ENCODE data around the gene DNAH7.

Gene DNAH7

DNA sequence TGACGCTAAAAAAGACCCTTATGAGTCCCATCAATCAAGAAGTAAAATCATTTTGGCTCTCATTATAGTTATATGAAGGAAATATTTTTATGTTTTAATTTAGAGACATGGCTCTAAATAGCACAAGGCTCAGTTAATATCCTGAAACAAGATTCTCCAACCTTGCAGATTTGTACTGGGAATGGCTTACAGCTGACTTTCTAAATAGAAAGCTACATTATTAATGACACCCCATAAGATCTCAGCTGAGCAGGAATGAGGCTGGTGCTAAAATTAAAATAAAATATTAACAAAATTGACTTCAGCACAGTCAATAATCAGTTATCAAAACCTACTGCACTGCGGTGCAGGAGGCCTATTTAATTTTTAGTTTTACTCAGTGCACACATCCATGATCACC is 274.8 kb downstream of the DNAH7 start:
- no peak for DNase-seq

DNA sequence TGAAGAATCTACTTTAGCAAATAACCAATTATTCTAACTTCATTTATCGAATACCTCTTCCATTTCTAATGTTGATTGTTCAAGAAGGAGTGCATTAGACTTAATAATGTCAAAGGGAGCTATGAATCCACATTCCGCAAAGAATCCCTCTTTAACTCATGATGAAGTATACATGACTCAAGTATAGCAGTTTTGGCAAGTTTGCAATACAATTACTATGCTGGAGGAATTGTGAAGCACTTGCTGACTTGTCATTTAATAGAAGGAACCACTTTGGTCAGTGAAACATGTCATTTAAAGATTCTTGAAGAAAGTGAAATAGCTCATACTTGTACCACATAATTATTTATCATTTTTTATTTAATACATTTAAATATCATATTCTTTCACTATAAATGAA is 286.5 kb downstream of the DNAH7 start:
- DNase-seq = no peak

DNA sequence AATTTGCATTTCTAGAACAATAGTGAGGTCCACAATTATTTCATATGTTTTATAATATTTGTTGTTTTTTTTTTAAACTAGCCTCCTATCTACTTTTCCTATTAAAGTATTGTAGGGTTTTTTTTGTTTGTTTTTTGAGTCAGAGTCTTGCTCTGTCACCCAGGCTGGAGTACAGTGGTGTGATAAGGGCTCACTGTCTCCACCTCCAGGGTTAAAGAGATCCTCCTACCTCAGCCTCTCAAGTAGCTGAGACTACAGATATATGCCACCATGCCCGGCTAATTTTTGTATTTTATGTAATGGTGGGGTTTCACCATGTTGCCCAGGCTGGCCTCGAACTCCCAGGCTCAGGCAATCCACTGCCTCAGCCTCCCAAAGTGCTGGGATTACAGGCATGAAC is 289.1 kb downstream of the DNAH7 start:
- DNase-seq = no peak

DNA sequence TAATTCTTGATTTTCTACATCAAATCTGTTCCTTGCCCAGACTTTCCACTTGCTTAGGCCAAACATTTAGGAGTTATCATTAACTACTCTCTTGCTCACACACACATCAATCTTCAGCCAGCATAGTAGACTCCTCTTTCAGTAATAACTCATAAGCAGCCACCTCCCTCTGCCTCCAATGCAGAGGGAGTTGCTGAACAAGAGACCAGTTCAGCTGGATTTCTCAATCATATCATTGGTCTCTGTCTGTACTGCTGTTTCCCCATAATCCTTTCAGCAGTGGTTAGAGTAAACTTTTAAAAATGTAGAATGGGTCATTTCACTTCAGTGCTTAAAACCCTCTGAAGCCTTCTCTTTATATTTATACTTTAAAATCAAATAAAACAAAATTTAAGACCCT is 298.7 kb downstream of the DNAH7 start:
- DNase-seq = no peak

DNA sequence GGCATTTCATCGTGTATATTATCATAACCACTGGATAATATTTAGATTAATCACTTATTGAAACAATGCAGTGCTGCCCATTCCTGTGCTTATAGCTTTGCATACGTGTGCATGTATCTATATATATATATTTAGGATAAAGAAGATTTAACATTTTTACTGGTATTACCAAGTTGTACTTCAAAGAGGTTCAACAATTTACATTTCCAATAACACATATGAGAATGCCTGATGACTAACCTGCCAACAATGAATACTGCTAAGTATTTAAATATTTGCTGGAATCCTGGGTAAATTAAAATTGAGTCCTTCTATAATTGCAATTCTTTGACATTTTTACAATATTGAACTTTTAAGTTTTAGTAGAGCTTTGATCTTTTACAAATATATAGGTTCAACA is 300.2 kb downstream of the DNAH7 start:
- DNase-seq = no peak

DNA sequence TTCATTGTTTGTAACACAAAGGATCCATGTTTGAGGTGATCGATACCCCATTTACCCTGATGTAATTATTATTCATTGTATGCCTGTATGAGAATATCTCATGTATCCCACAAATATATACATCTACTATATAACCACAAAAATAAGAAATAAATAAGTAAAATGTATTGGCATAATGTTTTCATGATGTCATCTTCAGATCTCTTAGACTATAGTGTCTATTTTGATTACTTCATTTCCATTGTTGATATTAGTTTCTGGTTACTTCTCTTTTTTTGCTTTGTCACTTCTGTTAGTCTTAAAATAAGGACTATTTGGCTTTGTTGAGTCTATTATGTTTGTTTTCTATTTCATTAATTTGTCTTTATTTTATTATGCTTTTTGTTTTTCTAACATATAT is 301.9 kb downstream of the DNAH7 start:
- no peak for DNase-seq

DNA sequence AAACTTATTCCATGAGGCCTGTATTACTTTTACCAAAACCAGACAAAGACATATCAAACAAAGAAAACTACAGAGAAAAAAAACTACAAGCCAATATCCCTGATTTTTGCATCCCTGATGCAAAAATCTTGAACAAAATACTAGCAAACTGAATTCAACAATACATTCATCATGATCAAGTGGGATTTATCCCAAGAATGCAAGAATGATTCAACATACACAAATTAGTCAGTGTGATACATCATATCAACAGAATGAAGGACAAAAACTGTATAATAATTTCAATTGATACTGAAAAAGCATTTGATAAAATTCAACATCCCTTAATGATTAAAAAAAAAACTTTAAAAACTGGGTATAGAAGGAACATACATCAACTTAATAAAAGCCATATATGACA is 304.8 kb downstream of the DNAH7 start:
- no peak for DNase-seq

DNA sequence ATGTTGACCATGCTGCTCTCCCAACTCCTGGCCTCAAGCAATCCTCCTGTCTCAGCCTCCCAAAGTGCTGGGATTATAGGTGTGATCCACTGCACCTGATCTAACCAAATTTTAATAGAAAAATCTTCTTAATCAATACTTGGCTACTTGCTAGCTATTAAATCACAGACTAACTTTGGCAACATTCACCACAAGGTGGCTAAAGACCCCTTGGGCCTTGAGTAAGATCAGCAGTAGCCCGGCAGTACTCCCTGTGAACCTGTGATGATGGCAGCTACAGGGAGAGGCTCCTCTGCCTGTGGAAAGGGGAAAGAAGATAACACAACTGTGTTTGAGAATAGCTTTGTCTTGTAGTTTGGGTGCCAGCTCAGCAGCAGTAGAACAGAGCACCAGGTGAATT is 308.8 kb downstream of the DNAH7 start:
- DNase-seq = no peak

DNA sequence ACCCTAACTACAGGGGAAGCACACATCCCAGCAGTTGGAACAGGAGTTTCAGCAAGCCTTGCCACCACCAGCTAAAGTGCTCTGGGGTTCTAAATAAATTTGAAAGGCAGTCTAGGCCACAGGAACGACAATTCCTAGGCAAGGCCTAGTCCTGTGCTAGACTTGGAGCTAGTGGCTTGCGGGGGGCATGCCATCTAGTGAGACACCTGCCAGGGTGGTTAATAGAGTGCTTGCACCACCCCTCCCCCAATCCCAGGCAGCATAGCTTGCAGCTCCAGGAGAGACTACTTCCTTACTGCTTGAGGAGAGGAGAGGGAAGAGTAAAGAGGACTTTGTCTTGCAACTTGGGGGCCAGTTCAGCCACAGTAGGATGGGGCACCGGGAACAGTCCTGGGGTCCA is 309.8 kb downstream of the DNAH7 start:
- DNase-seq = no peak

DNA sequence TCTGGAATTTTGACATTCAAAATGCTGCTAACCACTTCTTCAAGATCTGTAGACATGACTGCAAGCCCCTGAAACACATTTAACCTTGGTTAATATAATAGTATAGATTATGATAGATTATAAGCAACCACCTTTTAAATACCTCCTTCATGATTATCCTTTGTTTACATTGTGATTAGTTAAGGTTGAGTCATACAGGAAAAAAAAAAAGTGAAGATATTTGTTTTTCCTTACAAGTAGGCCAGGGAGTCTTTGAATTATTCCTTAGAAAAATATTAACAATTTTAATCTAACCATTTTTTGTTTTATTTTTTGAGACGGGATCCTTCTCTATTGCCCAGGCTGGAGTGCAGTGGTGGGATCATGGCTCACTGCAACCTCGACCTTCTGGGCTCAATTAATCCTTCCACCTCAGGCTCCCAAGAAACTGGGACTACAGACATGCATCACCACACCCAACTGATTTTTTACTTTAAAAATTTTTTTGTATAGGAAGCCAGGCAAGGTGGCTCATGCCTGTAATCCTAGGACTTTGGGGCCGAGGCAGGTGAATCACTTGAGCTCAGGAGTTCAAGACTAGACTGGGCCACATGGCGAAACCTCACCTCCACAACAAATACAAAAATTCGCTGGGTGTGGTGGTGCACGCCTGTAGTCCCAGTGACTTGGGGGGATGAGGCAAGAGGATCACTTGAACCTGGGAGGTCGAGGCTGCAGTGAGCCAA is 312.3 kb downstream of the DNAH7 start:
- DNase-seq = no peak

DNA sequence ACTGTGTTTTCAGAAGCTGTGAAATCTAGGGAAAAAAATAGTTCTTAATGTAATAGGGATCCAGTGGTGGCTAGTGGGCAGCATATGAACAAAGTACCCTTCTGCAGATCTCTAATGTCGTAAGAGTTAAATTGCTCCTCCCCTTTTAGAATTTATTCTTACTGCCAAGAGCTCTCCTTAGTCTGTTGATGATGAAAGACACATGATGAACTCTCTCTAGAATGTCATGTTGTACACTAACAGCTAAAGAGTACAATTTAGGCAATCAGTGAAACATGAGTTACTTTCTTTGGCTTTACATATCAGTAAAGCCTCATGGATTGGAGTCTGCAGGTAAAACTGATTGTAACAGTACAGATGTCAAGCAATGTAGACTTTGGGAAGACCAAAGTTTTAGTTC is 327.4 kb downstream of the DNAH7 start:
- no peak for DNase-seq

DNA sequence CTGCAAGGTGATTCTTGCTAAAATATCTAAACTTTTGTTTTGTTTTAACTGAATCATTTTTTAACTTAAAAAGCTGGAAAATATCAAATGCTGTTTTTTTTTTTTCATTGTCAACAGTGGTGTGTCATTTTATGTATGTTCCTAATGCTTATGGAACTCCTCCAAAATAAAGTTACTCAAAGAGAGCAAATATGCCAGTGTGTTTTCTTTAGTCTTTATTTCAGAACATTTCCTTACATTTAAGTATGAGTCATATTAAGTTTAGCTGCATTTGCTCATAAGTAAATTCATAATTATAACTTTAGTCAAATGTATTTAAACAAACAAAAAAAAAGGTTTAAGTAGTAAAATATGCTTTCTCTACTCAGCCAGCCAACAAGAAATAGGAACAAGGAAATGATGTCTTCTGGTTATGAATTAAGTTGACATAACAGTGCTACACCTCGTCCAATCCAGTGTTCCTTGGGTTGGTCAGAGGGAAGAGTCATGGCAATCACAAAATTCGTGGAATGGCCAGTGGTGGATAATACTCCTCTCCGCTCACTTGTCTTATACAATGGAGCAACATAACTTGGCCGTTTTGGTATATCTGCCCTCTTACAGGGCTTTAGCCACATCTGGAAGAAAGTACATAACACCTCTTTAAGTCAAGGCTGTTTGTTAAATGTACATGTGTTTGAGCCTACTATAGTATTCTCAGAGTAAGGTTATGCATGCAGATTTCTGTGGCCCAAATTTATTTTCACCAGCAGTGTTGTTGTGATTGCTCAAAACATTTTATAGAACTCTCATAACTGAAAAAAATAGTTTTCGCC is 330.9 kb downstream of the DNAH7 start:
- no peak for DNase-seq

DNA sequence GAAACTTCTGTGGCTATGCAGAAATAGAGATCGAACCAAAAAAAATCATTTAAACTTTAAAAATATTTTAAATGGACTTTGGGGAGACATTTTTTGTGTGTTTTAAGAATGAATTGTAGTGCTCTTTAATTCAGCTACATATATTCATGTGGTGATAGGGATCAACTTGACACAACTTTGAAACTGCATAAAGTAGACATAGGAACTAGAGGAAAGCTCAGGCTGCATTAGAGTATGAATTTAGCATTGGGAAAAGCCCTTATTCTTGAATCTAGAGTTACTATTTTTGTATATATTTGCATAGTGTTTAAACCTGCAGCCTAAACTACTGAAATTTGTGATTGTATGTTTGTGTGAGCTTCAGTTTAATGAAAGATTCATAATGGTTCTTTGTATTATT is 333.3 kb downstream of the DNAH7 start:
- DNase-seq = no peak

DNA sequence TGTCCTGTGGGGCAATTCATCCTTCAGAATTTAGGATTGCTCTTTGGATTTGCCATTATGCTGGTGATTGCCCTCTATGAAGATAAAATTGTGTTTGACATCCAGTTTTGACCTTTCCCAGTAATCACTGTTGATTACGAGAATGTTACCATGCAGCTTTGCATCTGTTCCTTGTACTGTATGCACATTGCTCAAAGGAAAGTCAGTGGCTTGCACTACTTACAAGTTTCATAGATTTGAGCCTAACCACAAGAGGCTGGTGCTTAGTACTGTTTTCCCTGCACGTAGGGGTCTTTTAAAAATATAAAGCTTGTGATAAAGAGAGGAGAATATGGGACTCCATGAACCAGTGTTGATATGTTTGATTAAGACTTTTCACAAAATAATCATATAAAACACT is 333.7 kb downstream of the DNAH7 start:
- no peak for DNase-seq

DNA sequence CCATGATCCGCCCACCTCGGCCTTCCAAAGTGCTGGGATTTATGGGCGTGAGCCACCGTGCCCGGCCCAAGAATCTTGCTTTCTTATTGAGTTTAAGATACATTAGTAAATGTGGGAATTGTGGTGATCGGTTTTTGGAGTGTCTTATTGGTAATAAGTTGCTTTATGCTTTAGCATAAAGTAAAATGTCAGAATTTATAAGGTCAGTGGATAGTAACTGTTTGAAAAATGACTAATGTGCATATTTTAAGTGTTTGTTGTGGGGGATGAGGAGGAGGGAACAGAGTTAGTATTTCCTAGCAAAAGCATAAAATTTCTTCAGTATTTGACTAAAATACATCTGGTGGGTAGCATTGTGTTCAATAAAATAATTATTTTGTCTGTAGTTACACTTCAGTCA is 334.2 kb downstream of the DNAH7 start:
- no peak for DNase-seq

DNA sequence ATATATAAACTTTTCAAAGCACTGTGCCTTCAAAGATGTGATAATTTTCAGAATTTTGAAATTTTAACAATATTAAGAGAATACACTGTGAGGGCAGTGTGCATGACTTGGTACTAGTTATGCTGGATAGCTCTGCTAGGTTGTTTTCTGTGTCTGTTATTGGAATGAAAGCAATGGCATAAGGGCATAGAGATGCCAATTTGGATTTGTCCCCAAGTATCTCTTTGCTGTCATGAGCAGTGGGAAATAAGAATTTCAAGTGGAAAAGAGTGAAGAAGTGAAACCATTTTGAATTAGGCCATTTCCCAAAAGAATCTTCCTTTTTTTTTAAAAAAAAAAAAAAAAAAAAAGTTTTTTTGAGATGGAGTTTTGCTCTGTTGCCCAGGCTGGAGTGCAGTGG is 334.8 kb downstream of the DNAH7 start:
- no peak for DNase-seq

DNA sequence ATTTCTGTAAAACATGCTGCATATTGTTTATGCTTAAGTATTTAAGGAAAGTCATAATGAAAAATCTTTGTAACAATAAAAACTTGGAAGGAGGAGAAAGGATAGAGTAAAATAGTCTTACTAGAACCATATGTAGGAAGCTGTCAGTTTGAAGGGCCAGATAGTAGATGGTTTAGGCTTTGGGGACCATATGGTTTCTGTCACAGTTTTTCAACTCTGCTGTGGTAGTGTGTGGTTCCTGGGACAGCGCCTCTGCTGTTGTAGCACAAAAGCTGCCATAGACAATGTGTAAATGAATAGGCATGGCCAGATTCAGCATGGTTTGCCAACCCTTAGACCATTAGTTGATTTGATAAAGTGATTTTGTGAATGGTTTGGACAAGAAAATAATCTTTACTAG is 336.1 kb downstream of the DNAH7 start:
- DNase-seq = no peak

DNA sequence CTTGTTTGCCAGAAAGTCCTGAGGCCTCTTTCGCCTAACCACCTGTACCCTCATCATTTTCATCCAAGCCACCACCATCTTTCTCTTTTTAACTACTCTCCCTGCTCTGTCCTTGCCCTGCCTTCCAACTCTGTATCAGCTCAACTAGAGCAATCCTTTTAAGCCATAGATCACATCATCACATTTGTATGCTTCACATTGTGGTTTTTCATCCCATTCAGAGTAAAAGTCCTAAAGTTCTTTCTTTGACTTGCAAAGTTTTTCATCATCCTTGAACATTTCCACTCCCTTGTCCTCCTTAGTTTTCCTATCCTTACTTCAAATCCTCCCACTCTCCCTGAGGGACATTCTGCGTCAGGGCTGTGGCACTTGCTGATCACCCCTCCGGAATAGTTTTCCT is 337.7 kb downstream of the DNAH7 start:
- no peak for DNase-seq

DNA sequence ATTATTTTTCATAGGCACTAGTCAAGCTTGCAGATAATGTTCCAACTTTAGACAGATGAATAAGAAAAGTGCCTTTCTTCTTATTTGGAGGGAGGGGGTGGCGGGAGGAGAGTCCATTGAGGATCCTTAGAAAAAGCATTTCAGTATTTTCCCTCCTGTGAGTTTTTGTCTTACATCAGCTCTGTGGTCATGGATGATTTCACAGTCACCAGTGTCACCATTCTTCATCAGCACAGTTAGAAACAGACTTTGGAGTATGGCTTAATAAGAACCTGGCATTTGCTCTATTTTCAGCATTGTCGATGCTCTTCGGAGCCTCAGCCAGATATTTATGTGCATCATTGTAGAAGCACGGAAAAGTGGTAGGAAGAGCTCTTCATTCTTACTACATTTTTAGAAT is 341.5 kb downstream of the DNAH7 start:
- no peak for DNase-seq

DNA sequence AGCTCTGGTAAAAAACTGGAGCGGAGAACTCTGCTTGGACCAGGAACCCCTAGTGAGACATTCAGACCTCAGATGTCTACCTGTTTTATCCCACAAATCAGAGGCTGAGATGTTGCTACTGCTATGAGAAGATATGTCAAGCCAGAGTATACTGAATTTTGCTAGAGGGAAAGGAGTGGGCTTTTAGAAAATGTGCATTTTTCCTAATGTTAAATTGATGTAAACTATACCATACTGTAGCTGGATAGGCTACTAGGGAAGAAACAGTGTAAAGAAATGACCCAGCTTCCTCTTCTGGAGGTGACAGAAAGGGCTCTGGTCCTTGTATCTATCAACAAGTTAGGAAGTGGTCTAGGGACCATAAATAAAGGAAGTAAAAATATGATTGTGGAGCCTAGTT is 346.6 kb downstream of the DNAH7 start:
- DNase-seq = no peak

DNA sequence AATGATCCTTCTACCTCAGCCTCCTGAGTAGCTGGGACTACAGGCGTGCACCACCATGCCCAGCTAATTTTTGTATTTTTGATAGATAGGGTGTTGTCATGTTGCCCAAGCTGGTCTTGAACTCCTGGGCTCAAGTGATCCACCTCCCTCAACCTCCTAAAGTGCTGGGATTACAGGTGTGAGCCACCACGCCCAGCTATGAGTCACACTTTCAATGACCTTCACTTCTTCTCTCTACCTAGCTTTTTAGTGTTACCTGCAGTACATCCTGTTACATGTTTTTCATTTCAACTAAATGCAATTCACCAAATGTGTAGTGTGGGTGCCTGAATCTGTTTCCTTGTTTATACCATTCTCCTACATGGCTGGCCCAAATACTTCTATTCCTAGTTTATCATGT is 347.6 kb downstream of the DNAH7 start:
- DNase-seq = no peak

DNA sequence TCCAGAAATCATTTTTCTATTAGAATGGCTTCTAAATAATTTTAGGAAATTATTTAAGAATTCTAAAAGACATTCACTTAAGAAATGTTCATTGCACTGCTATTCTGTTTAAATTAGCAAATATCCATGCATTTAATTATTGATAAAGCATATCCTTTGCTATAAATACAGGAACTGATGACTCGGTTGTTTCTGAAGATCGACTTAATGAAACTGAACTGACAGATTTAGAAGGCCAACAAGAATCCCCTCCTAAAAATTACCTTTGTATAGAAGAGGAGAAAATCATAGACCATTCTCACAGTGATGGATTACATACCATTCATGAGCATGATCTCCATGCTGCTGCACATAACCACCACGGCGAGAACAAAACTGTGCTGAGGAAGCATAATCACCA is 352.2 kb downstream of the DNAH7 start:
- DNase-seq = no peak

DNA sequence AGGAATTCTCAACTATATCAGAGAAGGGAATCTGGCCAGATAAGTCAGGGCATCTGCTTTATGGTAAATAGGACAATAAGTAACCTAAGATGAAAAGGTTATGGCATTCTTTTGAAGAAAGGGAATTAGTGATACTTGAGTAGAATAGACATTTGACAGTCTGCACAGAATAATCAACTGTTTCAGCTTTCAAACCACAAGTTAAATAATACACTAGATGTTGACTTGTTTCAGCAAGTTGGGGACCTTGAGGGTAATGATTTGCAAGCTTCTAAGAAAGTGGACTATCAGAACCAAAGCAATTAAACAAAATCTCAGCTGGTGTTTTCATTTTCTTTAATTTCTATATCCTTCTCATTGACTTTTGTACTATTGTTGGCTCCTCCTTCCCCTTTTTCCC is 357.2 kb downstream of the DNAH7 start:
- DNase-seq = no peak

DNA sequence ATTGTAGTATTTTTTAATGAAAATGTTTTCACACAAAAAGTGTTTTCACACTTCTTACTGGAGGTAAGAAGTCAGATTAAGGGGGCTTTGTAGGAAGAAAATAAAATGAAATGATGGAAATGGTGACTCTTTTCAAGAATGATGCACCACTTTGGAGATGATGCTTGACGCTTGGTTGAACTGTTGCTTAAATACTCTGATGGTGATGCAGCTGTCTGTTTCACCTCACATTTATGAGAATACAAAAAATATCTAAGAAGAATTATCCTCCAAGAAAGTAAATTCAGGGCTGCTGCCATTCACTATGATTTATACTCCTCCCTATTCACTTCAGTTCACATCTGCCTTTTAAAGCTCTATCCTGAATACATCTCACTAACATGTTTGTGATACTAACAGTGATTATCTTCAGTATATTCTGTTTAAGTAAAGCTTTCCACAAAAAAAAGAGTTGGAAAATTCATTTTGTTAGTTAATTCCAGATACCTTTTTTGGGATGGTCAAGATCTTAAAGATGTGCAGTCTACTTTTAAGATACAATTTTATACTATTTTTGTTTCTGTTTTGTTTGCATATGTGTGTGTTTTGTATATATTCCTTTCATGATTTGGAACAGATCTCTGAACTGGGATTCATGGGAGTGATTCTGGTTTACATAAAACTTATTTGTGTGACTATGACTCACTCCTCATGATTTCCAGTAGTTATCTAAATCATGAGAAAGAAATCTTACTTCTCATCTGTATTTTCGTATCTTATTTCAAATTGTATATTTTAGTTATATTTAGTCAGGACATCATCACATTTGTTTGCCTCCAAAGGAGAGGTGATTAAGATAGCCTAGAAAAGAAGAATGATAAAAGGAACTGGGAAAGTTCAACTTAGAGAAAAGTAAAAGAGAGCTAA is 358.5 kb downstream of the DNAH7 start:
- no peak for DNase-seq

Measured in islet precursor cell (in vitro differentiated cells).